GM23248 (cell line): Measurements from ENCODE around the gene ITPKC. TPM values are rescaled to one million over a fixed set of nuclear protein-coding genes. Genes with fewer than 3 reads are reported as not detected.

ENCODE experiments used
- DNase-seq: peaks from one replicate; pipeline ENCODE4 v3.0.0-alpha.2; 2015
- H2AFZ ChIP-seq: fragments of 200-600 bp; sonication (generic); 2 replicates; pipeline ENCODE4 v1.6.1; 2016; ENCODE audit warnings: antibody characterized with exemption
- H3F3A ChIP-seq: fragments of 200-600 bp; sonication (generic); 2 replicates; pipeline ENCODE4 v1.6.1; 2016; ENCODE audit warnings: mild to moderate bottlenecking, antibody characterized with exemption, mixed run types; ENCODE audit not compliant: insufficient read depth
- H3K27ac ChIP-seq: fragments of 200-600 bp; sonication (generic); 2 replicates; pipeline ENCODE4 v1.5.1; 2016; ENCODE audit warnings: mild to moderate bottlenecking
- H3K27me3 ChIP-seq: fragments of 200-600 bp; sonication (generic); replicated peaks from 2 replicates; pipeline ENCODE4 v1.6.1; 2016; ENCODE audit warnings: mild to moderate bottlenecking; ENCODE audit not compliant: insufficient read depth
- H3K36me3 ChIP-seq: fragments of 200-600 bp; sonication (generic); 2 replicates; pipeline ENCODE4 v1.6.1; 2016; ENCODE audit warnings: low read depth, mild to moderate bottlenecking
- H3K4me1 ChIP-seq: fragments of 200-600 bp; sonication (generic); 2 replicates; pipeline ENCODE4 v1.6.1; 2016; ENCODE audit warnings: mild to moderate bottlenecking; ENCODE audit not compliant: insufficient read depth
- H3K4me2 ChIP-seq: fragments of 200-600 bp; sonication (generic); one replicate; pipeline ENCODE4 v1.6.1; 2016; ENCODE audit warnings: mild to moderate bottlenecking; ENCODE audit not compliant: unreplicated experiment
- H3K4me3 ChIP-seq: fragments of 200-600 bp; sonication (generic); 2 replicates; pipeline ENCODE4 v1.5.1; 2016; ENCODE audit warnings: mild to moderate bottlenecking
- H3K79me2 ChIP-seq: fragments of 200-600 bp; sonication (generic); 2 replicates; pipeline ENCODE4 v1.6.1; 2016; ENCODE audit warnings: mild to moderate bottlenecking; ENCODE audit not compliant: insufficient read depth
- H3K9ac ChIP-seq: fragments of 200-600 bp; sonication (generic); 2 replicates; pipeline ENCODE4 v1.6.1; 2016; ENCODE audit warnings: mild to moderate bottlenecking
- H3K9me2 ChIP-seq: fragments of 200-600 bp; sonication (generic); 2 replicates; pipeline ENCODE4 v1.6.1; 2016; ENCODE audit warnings: mixed run types, mild to moderate bottlenecking, moderate library complexity; ENCODE audit not compliant: insufficient read depth
- H3K9me3 ChIP-seq: fragments of 200-600 bp; sonication (generic); one replicate; pipeline ENCODE4 v1.6.1; 2017; ENCODE audit warnings: low read depth
- H4K20me1 ChIP-seq: fragments of 200-600 bp; sonication (generic); 2 replicates; pipeline ENCODE4 v1.6.0; 2016; ENCODE audit not compliant: insufficient read depth
- EZH2 ChIP-seq: fragments of 200-600 bp; sonication (generic); IDR thresholded peaks from 2 replicates; pipeline ENCODE4 v1.6.1; 2018; ENCODE audit warnings: antibody characterized with exemption, mild to moderate bottlenecking; ENCODE audit not compliant: insufficient read depth, poor library complexity, severe bottlenecking
- EZH2phosphoT487 ChIP-seq: fragments of 200-600 bp; sonication (generic); IDR thresholded peaks from 2 replicates; pipeline ENCODE4 v1.6.1; 2018; ENCODE audit warnings: antibody characterized with exemption, moderate library complexity, mild to moderate bottlenecking, low read depth; ENCODE audit not compliant: insufficient read depth
- WGBS, 2 experiments: methylation state at CpG; one replicate each; pipeline ENCODE4 v1.1.6; 2015 to 2017; ENCODE audit warnings: low lambda C conversion rate in 2 of 2, low coverage in 1 of 2; ENCODE audit errors: missing lambda C conversion rate in 2 of 2; 5-methylcytosine and 5-hydroxymethylcytosine counted together
- in situ Hi-C: fragments of 300-500 bp; cut with MboI; formaldehyde crosslinking; loops from 2 replicates; pipeline ENCODE4 v1.15.0; 2020
- polyA plus RNA-seq: library from polyadenylated mRNA; unstranded; fragments of >200 nt; fragmentation: Nextera tagmentation; extraction: Ambion mirVana; gene quantifications from 2 replicates; pipeline ENCODE4 v1.2.1, GENCODE V29; 2016
- total RNA-seq: library from RNA; depleted of rRNA; stranded (reverse); fragments of >200 nt; shearing (Covaris generic); gene quantifications from 2 replicates; pipeline ENCODE4 v1.2.3, GENCODE V29; 2014

ITPKC gene
- total and polyA plus RNA-seq, 2 experiments from 2014 or later = 10.4 to 19.9 TPM

GRCh38 chr19:40777645-40777936 lies 60.7 kb downstream of the ITPKC start:
- H3K79me2 ChIP-seq = no peaks in the 10 kb centered on the region
- no peaks in the 10 kb centered on the region for H3K9me3 ChIP-seq
- H3F3A ChIP-seq = peaks cover 4% of the 10 kb centered on the region; the same call in 1 of the 2 replicates
- H4K20me1 ChIP-seq = no peaks in the 10 kb centered on the region
- in situ Hi-C loops = no loop called here
- peak overlapping the region; percentile 94 for H3K4me2 ChIP-seq
- peak overlapping the region; percentile 87 for H3K4me3 ChIP-seq
- DNase-seq = no peak
- peak overlapping the region; percentile 92 for H3K27ac ChIP-seq
- peaks cover 6% of the 10 kb centered on the region; the same call in 1 of the 2 replicates for H3K4me1 ChIP-seq
- H3K9me2 ChIP-seq = no peaks in the 10 kb centered on the region
- H3K36me3 ChIP-seq = no peaks in the 10 kb centered on the region
- peak overlapping the region; percentile 94 for H2AFZ ChIP-seq
- TF ChIP-seq EZH2phosphoT487 = no peak
- no peak for TF ChIP-seq EZH2
- WGBS, 2 experiments = 0 to 1% methylated on average over 9 to 10 of the region's 10 CpGs
- H3K27me3 ChIP-seq = no peaks in the 10 kb centered on the region
- peak overlapping the region; percentile 89 for H3K9ac ChIP-seq

- DNase-seq = peak; percentile 100
- Histone ChIP-seq H3K4me1 (peaks cover 6% of the 10 kb centered on the region; the same call in 1 of the 2 replicates), H3F3A (peaks cover 4% of the 10 kb centered on the region; the same call in 1 of the 2 replicates), H3K9me2 (no peaks in the 10 kb centered on the region), H2AFZ (peak within 1 kb of the TSS; percentile 94), H3K27me3 (no peaks in the 10 kb centered on the region), H3K4me2 (peak within 1 kb of the TSS; percentile 94), H3K27ac (peak within 1 kb of the TSS; percentile 92), H3K36me3 (no peaks in the 10 kb centered on the region), H3K4me3 (peak within 1 kb of the TSS; percentile 87), H3K79me2 (no peaks in the 10 kb centered on the region), H4K20me1 (no peaks in the 10 kb centered on the region), H3K9me3 (no peaks in the 10 kb centered on the region), H3K9ac (peak within 1 kb of the TSS; percentile 89)
- in situ Hi-C loops = no loop called here
- TF ChIP-seq EZH2phosphoT487 = no peak
- TF ChIP-seq EZH2 = no peak
- 0 to 1% methylated on average over 48 to 56 of the region's 56 CpGs for WGBS, 2 experiments
Measured at GRCh38 chr19:40777937-40778705, 61.2 kb downstream of the ITPKC start, which contains the start of gene RAB4B. Gene RAB4B (plus strand): TSS chr19:40778247. CDS start chr19:40778376, 129 bp downstream.

- in situ Hi-C loops = no loop called here
- peak overlapping the region; percentile 89 for H3K9ac ChIP-seq
- peaks cover 4% of the 10 kb centered on the region; the same call in 1 of the 2 replicates for H3F3A ChIP-seq
- H4K20me1 ChIP-seq = no peaks in the 10 kb centered on the region
- peak overlapping the region; percentile 92 for H3K27ac ChIP-seq
- H3K4me3 ChIP-seq = peak overlapping the region; percentile 87
- no peaks in the 10 kb centered on the region for H3K9me3 ChIP-seq
- TF ChIP-seq EZH2phosphoT487 = no peak
- TF ChIP-seq EZH2 = no peak
- H3K36me3 ChIP-seq = no peaks in the 10 kb centered on the region
- no peaks in the 10 kb centered on the region for H3K9me2 ChIP-seq
- H3K4me2 ChIP-seq = peak overlapping the region; percentile 82
- 9 to 11% methylated on average over 7 of the region's 7 CpGs for WGBS, 2 experiments
- DNase-seq = peak; percentile 71
- H3K79me2 ChIP-seq = no peaks in the 10 kb centered on the region
- peak overlapping the region; percentile 80 for H2AFZ ChIP-seq
- H3K4me1 ChIP-seq = peaks cover 6% of the 10 kb centered on the region; the same call in 1 of the 2 replicates
- no peaks in the 10 kb centered on the region for H3K27me3 ChIP-seq
Measured at GRCh38 chr19:40778706-40779284, 61.9 kb downstream of the ITPKC start.

GRCh38 chr19:40780582-40780981 lies 63.7 kb downstream of the ITPKC start:
- no peaks in the 10 kb centered on the region for H3K27me3 ChIP-seq
- no peak overlapping the region for H3K9ac ChIP-seq
- peaks cover 6% of the 10 kb centered on the region; the same call in 1 of the 2 replicates for H3K4me1 ChIP-seq
- 91 to 95% methylated on average over 5 of the region's 5 CpGs for WGBS, 2 experiments
- H4K20me1 ChIP-seq = no peaks in the 10 kb centered on the region
- H3K79me2 ChIP-seq = no peaks in the 10 kb centered on the region
- H3K9me2 ChIP-seq = no peaks in the 10 kb centered on the region
- no peak overlapping the region for H2AFZ ChIP-seq
- H3K4me3 ChIP-seq = no peak overlapping the region
- peaks cover 4% of the 10 kb centered on the region; the same call in 1 of the 2 replicates for H3F3A ChIP-seq
- no peak overlapping the region for H3K4me2 ChIP-seq
- H3K27ac ChIP-seq = no peak overlapping the region
- no peaks in the 10 kb centered on the region for H3K36me3 ChIP-seq
- in situ Hi-C loops = no loop called here
- TF ChIP-seq EZH2 = no peak
- no peaks in the 10 kb centered on the region for H3K9me3 ChIP-seq
- DNase-seq = no peak
